ENCODE results near the gene KCNJ5.

KCNJ5 gene

DNA sequence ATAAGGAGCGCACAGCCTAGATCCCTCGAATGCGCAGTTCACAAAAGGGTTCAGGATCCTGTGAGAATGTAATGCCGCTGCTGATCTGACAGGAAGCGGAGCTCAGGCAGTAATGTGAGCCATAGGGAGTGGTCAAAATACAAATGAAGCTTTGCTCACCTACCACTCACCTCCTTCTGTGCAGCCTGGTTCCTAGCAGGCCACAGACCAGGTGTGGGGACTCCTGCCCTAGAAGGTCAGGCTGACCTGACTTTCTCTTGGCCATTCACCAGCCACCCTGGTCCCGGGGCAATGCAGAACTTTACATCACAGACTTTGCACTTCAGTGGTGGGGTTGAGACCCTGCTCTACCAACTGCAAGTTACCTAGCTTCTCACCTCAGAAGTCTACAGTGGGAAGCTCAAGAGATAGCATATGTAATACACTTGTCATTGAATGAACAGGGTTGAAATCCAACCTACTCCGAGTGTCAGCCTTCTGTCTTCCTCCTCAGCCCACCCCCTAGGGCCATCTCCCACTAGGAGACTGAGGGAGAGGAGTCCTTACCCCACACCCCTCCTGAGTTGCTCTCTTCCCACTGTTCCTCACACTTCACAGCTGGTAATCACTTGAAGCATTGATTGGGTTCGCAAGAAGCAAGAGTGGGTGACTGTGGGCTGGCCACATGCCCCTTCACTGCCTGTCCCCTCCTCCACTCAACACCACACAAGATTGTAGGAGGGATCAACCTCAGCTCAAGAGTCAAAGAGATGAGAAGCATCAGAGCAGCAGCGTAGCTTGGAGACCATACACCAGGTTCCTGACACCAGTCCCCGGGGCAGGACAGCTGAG is 22.1 kb upstream of the KCNJ5 start:
- in situ Hi-C loops (cut with MboI; ENCODE audit: low pct_unique_long_range_greater_than_20kb, low sequenced_read_pairs): no loop called here

DNA sequence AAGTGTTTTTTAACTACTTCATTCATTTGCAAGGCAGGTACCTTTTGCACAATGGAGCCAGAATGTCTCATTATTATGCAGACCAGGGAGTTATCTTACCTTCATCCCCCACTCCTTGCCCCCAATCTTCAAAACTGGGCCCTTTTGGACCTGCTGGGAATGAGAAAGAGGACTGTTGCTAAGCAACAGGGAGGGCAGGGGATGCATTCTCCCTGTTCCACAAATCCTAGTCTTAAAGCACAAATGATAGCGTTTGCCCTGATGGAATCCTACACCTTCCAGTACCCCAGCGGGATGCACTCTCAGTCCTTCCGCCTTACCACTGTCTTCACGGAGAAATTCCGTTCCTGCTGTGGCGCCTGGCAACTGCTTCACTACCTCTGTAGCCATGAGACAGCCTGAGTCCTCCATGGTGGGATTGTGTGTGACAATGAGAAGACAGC is 20.0 kb upstream of the KCNJ5 start:
- no peak for DNase-seq
- in situ Hi-C loops (cut with MboI; ENCODE audit: low pct_unique_long_range_greater_than_20kb, low sequenced_read_pairs): no loop called here

More for the DNA sequence above, 22.1 kb upstream of the KCNJ5 start:
- DNase-seq: peak; percentile 67

DNA sequence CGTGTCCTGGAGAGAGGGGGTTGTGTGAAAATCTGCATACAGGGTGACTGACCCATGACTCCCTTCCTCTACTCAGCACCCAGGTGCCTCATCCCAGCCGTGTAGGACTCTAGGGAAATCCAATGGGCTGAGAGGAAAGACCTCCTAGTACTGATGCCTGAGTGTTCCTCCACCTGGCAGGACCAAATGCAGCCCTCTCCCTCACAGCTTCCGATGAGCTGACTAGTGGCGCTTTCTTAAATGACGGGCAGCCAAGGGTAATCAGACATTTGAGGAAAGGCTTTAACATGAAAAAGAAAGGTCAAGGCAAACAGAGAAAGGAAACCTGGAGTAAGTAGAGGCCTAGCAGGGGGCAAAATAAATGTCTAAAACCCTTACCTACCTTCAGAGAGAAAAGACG is 19.1 kb upstream of the KCNJ5 start:
- no peak for DNase-seq
- in situ Hi-C loops (cut with MboI; ENCODE audit: low pct_unique_long_range_greater_than_20kb, low sequenced_read_pairs): no loop called here

DNA sequence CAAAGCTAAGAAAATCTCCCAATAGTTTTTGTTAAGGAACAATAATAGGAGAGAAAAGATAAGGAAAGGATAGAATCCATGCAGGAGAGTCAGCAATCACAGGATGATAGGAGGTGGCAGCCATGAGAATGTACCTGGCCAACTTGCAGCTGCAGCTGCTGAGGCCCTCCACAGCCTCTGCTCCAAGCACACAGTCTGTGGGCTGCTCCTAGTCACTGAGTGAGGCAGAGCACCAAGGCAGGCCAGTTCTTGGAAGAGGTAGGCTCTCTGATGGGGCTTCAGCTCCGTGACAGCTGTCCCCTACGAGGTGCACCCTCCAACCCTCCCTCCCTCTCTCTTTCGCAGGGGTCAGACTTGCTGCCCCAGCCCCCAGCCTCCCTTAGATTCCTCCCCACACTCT is 18.6 kb upstream of the KCNJ5 start:
- DNase-seq: no peak
- in situ Hi-C loops (cut with MboI; ENCODE audit: low pct_unique_long_range_greater_than_20kb, low sequenced_read_pairs): no loop called here

DNA sequence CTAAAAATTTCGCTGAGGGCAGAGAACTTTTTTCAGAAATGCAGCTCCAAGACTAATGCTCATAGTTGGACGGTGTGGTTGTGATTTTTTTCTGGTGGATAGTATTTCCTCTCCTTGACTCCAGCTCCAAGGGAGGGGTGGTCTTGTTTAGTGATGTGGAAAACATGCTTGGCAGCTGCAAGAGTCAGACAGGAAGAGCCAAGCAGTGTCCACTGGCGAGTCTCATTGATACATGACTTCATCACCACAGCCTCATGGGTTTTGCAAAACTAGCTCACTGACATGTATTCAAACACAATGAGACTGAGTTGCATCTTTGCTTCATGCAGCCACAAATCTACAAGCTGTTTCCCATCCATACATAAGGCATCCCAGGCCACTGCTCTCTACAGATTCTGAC is 16.7 kb upstream of the KCNJ5 start:
- DNase-seq: no peak
- in situ Hi-C loops (cut with MboI; ENCODE audit: low pct_unique_long_range_greater_than_20kb, low sequenced_read_pairs): no loop called here

DNA sequence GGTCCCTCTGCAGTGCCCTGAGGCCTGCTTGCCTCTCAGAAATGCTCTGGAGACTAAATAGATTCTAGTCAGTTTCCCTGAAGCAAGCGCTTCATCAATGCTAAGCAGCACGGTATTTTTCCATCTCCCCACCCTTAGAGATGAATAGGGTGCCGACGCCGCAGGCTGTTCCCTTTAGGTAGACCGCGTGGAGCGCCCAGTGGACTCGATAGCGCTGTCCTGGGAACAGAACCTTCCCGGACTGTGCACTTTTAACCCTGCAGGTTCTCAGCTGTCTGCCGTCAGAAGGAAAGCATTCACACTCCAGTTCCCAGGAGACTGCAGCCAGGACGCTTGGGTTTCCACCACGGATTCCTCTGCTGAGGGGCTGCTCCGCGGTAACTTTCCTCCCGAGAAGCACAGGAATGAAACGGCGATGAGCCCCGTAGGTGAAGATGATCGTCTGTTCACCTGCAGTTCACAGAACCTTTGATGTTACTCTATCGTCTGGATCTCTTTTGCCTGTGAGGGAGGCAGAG is 15.0 kb upstream of the KCNJ5 start:
- in situ Hi-C loops (cut with MboI; ENCODE audit: low pct_unique_long_range_greater_than_20kb, low sequenced_read_pairs): no loop called here
- DNase-seq: no peak

DNA sequence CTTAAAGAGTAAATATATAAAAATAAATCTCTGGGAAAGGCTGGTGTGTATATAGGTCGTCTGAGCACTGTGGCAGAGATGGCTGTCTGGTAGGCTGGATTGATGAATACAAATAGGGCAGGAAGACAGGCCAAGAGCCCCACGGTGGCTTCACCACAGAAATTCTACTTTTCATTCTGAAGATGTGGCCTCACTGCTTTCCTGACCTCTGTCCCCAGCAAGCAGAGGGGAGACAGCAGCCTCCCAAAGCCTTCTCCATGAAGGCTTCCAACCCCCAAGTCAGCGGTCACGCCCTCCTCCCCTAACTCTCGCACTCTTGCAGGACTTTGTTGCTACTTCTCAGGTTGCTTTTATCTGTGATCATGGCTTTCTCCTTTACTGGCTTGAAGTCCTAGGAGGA is 13.4 kb upstream of the KCNJ5 start:
- no peak for DNase-seq
- in situ Hi-C loops (cut with MboI; ENCODE audit: low pct_unique_long_range_greater_than_20kb, low sequenced_read_pairs): no loop called here

DNA sequence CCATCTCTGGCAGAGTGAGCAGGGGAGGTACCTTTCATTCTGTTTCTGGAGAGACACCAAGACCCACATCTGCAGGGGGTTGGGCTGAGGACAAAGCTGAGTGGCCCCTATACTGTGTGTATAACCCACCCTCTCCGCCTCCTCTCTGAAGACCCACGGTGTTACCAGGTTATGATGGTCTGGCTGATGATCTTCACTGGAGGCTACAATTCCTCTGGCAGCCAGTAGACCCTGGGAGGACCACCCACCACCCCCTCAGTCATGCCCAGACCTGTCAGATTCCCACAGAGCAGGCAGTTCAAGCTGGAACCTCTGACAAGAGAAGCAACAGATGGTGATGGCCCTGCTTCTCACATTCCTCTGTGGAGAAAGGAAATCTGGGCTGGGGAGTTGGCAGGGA is 12.7 kb upstream of the KCNJ5 start:
- in situ Hi-C loops (cut with MboI; ENCODE audit: low pct_unique_long_range_greater_than_20kb, low sequenced_read_pairs): no loop called here
- DNase-seq: no peak

DNA sequence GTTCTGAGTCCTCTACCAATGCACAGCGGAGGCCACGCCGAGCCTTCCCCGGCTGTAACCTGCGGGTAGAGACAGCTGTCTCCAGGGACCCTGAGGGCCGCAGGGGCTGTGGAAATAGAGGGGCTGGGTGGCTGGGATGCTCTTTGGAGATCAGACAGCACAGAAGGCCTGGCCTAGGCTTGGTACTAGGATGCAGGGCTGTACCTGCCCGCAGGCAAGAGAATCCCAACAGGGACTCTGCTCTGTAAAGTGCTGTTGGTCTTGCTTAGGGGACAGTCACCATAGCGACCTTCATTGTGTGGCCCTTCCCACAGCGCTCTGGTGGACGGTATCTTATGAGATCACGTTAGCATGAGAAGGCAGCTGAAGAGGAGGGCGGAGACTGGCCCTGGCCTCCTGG is 11.3 kb upstream of the KCNJ5 start:
- DNase-seq: no peak

DNA sequence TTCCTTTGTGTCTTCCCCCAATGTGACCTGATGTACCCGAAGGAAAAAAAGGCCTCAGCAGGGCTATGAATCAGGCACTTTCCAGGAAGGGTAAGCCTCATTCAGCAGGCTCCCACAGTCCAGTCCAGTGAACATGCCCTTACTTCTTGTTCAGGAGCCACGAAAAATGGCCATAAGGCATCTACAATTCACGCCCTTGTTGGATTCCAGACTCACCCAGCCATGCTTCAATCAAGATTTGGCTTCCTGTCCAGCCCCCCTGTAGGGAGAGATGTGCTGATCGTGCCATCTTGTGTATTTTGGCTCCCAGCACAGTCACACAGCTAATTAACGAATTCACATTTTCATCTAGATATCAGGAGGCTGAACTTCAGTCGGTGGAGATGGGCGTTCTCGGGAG is 9.9 kb upstream of the KCNJ5 start:
- in situ Hi-C loops (cut with MboI; ENCODE audit: low pct_unique_long_range_greater_than_20kb, low sequenced_read_pairs): loop anchor here (10.0 kb wide), 1 partner anchor 74 kb away; no protein-coding TSS in a partner anchor
- DNase-seq: no peak

More for the DNA sequence above, 11.3 kb upstream of the KCNJ5 start:
- in situ Hi-C loops (cut with MboI; ENCODE audit: low pct_unique_long_range_greater_than_20kb, low sequenced_read_pairs): loop anchor here (10.0 kb wide), 1 partner anchor 75 kb away; no protein-coding TSS in a partner anchor

DNA sequence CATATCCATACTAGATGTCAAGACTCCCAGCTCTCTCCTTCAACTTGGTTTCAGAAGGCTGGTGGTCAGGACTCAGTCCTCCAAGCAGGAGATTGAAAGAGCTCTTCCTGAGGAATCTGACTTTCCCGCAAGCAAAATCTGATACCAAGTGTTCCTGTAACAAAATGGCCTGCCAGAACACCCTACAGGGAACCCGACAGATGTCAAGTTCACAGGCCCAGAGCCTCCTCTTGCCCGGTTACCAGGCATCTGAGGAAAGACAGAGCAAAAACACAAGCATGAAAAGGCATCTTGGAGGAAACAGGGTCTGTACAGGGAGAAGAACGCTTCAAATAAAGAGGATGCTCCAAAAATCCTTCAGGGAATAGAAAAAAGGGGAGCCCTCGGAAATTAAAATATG is 8.7 kb upstream of the KCNJ5 start:
- DNase-seq: no peak
- in situ Hi-C loops (cut with MboI; ENCODE audit: low pct_unique_long_range_greater_than_20kb, low sequenced_read_pairs): loop anchor here (10.0 kb wide), 1 partner anchor 72 kb away; no protein-coding TSS in a partner anchor

DNA sequence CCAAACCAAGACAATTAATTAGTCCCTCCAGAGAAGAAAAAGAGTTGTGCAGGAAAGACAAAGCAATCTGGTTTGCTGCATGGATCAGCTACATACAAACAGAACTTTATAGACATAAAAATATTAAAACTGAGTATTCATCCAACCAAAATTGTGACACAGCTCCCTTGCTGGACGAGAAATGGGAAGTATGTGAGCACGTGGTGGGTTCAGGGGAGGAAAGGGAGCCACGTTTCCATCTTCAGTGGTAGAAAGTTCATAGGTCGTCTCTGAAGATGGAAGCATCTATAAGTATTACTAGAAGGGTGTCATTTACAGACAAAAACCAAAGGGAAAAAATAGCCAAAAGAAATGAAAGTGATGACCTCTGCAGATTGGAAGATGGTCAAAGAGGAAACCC is 7.1 kb upstream of the KCNJ5 start:
- no peak for DNase-seq
- in situ Hi-C loops (cut with MboI; ENCODE audit: low pct_unique_long_range_greater_than_20kb, low sequenced_read_pairs): loop anchor here (10.0 kb wide), 1 partner anchor 71 kb away; no protein-coding TSS in a partner anchor

DNA sequence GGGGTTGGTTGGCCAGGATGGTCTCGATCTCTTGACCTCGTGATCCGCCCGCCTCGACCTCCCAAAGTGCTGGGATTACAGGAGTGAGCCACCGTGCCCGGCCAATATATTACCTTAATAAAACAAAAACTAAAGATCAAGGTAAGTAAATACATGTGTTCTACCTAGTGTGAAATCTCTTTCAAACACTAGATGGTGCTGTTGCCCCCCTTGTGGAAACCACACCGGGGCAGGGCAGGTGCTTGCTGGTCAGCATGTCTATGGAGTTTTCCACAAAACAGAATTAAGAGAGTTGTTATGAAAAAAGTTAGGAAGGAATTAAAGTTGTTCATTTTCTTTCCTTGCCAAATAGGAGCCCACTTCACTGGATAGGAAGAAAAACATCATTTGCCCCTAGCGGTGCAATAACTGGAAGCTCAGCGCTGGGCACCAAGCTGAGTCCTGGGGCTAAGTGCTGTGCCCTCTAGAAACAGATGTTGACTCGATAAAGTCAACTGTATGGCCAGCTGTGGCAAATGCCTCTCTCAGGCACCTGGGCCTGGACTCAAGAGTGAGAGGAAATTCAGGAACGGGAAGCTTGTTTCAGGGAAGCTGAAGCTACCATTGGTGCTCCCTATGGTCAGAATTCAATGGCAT is 6.3 kb upstream of the KCNJ5 start:
- in situ Hi-C loops (cut with MboI; ENCODE audit: low pct_unique_long_range_greater_than_20kb, low sequenced_read_pairs): loop anchor here (10.0 kb wide), 1 partner anchor 70 kb away; no protein-coding TSS in a partner anchor

DNA sequence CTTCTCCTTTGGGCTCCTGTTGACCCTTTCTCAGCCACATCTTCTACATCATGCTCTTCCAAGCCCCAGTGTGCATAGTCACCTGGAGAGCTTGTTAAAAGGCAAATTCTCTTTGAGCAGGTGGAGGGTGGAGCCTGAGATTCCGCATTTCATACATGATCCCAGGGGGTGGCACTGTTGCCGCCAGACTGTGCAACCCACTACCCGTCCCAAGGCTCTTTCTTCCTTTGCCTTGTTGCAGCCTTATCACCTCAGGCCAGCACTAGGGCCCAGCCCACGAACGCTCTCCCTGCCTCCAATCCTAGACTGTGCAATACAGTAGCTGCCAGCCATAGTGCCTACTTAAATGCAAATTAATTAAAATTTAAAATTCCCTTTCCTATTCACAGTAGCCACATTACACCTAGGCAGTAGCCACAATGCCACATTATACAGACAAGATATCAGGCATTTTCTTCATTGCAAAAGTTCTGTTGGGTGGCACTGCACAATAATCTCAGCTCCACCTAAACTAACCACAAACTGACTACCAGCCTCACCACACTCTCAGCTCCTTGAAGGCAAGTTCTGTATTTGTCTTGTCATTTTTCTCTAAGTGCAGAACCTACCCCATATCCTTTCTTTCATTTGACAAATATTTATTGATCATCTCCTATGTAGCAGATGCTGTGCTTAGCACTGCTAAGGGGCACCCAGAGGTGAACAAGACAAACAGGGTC is 4.6 kb upstream of the KCNJ5 start:
- in situ Hi-C loops (cut with MboI; ENCODE audit: low pct_unique_long_range_greater_than_20kb, low sequenced_read_pairs): loop anchor here (10.0 kb wide), 1 partner anchor 68 kb away; no protein-coding TSS in a partner anchor
- peak; percentile 38 for DNase-seq

More for the DNA sequence above, 6.3 kb upstream of the KCNJ5 start:
- peak; percentile 59 for DNase-seq

DNA sequence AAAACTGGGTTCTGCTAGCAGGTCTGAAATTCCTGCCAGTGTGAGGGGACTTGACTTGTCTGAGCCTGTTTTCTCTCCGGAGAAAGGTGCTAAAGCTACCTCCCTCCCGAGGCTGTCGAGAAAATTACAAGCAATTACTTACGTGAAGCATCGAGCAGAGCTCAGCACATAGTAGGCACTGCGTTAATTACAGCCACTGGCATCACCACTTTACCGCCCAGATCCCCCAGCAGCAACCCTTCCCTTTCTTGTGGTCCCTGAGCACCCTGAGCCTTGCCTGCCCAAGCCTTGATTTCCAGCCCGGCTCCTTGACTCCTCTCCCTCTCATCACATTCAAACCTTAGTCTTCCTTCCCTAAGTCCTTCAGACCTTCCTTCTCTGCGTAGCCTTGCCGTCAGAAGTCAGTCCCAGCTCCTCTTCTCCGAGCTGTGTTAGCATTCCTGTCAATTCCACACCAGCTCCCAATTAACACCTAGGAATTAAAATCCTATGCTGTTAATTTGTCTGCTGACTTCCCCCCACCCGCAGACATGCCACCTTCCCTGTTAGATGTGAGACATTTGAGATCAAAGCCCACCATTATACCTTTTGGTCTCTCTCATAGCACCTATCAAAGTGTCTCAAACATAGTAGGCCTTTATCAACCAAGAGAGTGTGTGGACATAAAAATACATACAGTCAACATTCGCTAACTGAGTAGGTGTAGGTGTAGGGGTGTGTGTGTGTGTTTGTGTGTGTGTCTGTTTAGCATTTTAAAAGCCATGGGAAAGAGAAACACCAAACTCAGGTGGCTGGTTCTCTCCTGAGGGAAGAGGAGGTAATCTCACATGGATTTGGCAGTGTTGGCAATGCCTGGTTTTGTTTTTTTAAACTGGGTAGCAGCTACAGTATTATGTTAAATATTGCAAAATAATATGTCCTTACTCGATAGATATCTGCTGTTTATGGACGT is 2.8 kb upstream of the KCNJ5 start:
- no peak for DNase-seq
- in situ Hi-C loops (cut with MboI; ENCODE audit: low pct_unique_long_range_greater_than_20kb, low sequenced_read_pairs): loop anchor here (10.0 kb wide), 1 partner anchor 66 kb away; no protein-coding TSS in a partner anchor

DNA sequence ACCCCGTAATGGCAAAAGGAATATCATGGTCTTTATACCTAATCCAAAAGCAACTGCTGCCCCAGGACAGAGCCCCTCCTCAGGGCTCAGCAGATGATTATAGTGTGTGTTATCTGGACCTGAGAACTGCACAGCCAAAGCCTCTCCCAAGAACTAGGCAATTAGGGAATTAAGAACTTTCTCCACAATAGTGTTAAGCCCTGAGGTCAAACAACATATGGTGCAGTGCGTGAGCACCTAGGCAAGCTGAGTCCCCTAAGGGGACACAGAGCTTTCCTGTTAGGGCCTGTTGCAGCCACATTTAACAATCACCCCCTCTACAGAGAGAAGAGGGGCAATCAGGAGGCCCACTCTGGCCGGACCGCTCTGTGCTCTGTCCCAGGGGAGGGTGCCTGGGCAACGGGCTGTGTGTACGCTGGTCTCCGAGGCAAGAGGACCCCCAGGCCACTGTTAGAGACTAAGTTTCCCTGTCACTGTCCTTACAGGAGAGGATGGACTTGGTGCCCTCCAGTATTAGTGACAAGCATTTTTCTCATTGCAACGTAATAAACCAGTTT is 1.4 kb upstream of the KCNJ5 start:
- in situ Hi-C loops (cut with MboI; ENCODE audit: low pct_unique_long_range_greater_than_20kb, low sequenced_read_pairs): loop anchor here (10.0 kb wide), 1 partner anchor 65 kb away; no protein-coding TSS in a partner anchor
- no peak for DNase-seq

DNA sequence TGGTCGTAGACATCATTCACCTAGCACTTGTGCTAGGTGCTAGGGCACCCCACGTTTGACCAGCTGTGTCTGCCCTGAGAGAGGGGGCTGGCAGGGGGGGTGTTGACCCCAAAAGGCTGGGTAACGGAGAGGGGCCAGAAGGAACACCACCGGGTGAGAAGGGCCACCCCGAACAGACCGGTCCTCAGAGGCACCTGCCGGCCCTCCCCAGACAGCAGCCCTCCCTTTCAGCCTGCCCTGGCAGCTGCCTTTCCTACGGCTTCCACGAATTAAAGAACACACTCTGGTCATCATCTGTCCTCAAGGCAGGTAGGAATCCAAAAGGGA is 977 bp upstream of the KCNJ5 start:
- no peak for DNase-seq
- in situ Hi-C loops (cut with MboI; ENCODE audit: low pct_unique_long_range_greater_than_20kb, low sequenced_read_pairs): no loop called here

DNA sequence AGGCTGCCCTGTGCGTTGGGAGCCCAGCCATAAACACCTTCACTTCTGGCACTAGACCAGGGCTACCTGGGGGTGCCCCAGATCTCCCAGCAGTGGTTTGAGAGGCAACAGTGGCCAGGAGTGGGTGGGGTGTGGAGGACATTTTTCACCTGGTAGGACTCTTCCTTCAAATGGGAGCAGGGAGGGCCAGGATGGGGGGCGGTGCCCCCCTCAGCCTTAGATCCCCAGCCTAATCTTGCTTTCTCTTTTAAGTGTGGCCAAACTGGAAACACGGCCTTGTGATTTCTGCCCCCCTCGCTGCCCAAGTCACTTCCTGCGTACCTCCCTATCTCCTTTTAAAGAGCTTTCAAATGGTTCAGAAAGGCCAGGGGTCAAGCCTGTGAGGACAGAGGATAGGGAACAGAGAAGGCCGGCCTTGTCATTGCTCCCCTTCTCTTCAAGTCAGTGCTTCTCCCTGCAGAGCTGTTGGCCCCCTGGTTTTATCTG is 800 bp downstream of the KCNJ5 start:
- in situ Hi-C loops (cut with MboI; ENCODE audit: low pct_unique_long_range_greater_than_20kb, low sequenced_read_pairs): no loop called here

More for the DNA sequence above, 800 bp downstream of the KCNJ5 start:
- DNase-seq: no peak

Measured in KBM-7 (cell line).